Mesenchymal stem cell (in vitro differentiated cells and primary cell): Measurements from ENCODE around the gene CUX1.

ENCODE experiments used
- DNase-seq: peaks from one replicate; pipeline ENCODE4 v3.0.0-alpha.2; 2013
- H2AFZ ChIP-seq: one replicate; pipeline ENCODE4 v1.6.1; 2013; ENCODE audit warnings: low read depth, mild to moderate bottlenecking, control low read depth, inconsistent platforms, low read length, moderate library complexity
- H2AK5ac ChIP-seq: 2 replicates; pipeline ENCODE4 v1.6.1; 2013; ENCODE audit warnings: low read length, moderate library complexity, mild to moderate bottlenecking, inconsistent platforms; ENCODE audit not compliant: severe bottlenecking
- H2BK120ac ChIP-seq: one replicate; pipeline ENCODE4 v1.6.1; 2013; ENCODE audit warnings: low read depth, mild to moderate bottlenecking, inconsistent platforms, low read length, moderate library complexity
- H2BK12ac ChIP-seq, 2 experiments: one replicate each; pipeline ENCODE4 v1.6.1; 2013; ENCODE audit warnings: inconsistent platforms in 2 of 2, low read length in 2 of 2, mild to moderate bottlenecking in 2 of 2, moderate library complexity in 2 of 2, control low read depth in 1 of 2
- H2BK15ac ChIP-seq: one replicate; pipeline ENCODE4 v1.6.1; 2013; ENCODE audit warnings: mild to moderate bottlenecking, low read depth, inconsistent platforms; ENCODE audit not compliant: poor library complexity, severe bottlenecking
- H2BK5ac ChIP-seq: 2 replicates; pipeline ENCODE4 v1.6.1; 2013; ENCODE audit warnings: low read depth, mild to moderate bottlenecking, low read length, control low read depth, inconsistent platforms; ENCODE audit not compliant: poor library complexity, severe bottlenecking
- H3K14ac ChIP-seq, 2 experiments: one replicate each; pipeline ENCODE4 v1.6.1; 2013; ENCODE audit warnings: inconsistent platforms in 2 of 2, low read length in 2 of 2, control low read depth in 1 of 2, mild to moderate bottlenecking in 1 of 2, moderate library complexity in 1 of 2
- H3K18ac ChIP-seq, 2 experiments: one replicate each; pipeline ENCODE4 v1.6.1; 2013; ENCODE audit warnings: inconsistent platforms in 2 of 2, low read length in 2 of 2, control low read depth in 1 of 2, low read depth in 1 of 2, mild to moderate bottlenecking in 1 of 2
- H3K23ac ChIP-seq, 2 experiments: one replicate each; pipeline ENCODE4 v1.6.1; 2013; ENCODE audit warnings: inconsistent platforms in 2 of 2, low read length in 2 of 2, mild to moderate bottlenecking in 2 of 2, moderate library complexity in 2 of 2, control low read depth in 1 of 2
- H3K27ac ChIP-seq: 2 replicates; pipeline ENCODE4 v1.5.1; 2013; ENCODE audit warnings: mild to moderate bottlenecking, moderate library complexity, low read length, control low read depth, inconsistent platforms; ENCODE audit not compliant: poor library complexity, severe bottlenecking
- H3K27me3 ChIP-seq, 2 experiments: 2 replicates each; pipeline versions ENCODE4 v1.6.1 to v1.7.0; 2013; ENCODE audit warnings: low read length in 2 of 2, mild to moderate bottlenecking in 2 of 2, moderate library complexity in 2 of 2, control low read depth in 1 of 2, inconsistent platforms in 1 of 2; ENCODE audit not compliant: control insufficient read depth in 1 of 2, insufficient read depth in 1 of 2
- H3K36me3 ChIP-seq, 2 experiments: 2 replicates each; pipeline versions ENCODE4 v1.6.1 to v1.7.0; 2013; ENCODE audit warnings: low read length in 2 of 2, control low read depth in 1 of 2, inconsistent platforms in 1 of 2, low read depth in 1 of 2, mild to moderate bottlenecking in 1 of 2; ENCODE audit not compliant: insufficient read depth in 2 of 2, control insufficient read depth in 1 of 2
- H3K4ac ChIP-seq, 2 experiments: one replicate each; pipeline ENCODE4 v1.6.1; 2013; ENCODE audit warnings: inconsistent platforms in 2 of 2, low read length in 2 of 2, mild to moderate bottlenecking in 2 of 2, moderate library complexity in 2 of 2, control low read depth in 1 of 2, low read depth in 1 of 2
- H3K4me1 ChIP-seq: 2 replicates; pipeline ENCODE4 v1.6.1; 2013; ENCODE audit warnings: low read depth, low read length, control low read depth; ENCODE audit not compliant: control insufficient read depth, insufficient read depth
- H3K4me2 ChIP-seq: 2 replicates; pipeline ENCODE4 v1.6.1; 2013; ENCODE audit warnings: low read length, mild to moderate bottlenecking, inconsistent platforms; ENCODE audit not compliant: poor library complexity, severe bottlenecking
- H3K4me3 ChIP-seq, 2 experiments: 2 replicates each; pipeline versions ENCODE4 v1.5.1 to v1.7.0; 2013; ENCODE audit warnings: low read length in 2 of 2, mild to moderate bottlenecking in 2 of 2, control low read depth in 1 of 2, low read depth in 1 of 2; ENCODE audit not compliant: insufficient read depth in 1 of 2
- H3K79me1 ChIP-seq: replicated peaks from 2 replicates; pipeline ENCODE4 v1.6.1; 2013; ENCODE audit warnings: mild to moderate bottlenecking, control low read depth, low read length, inconsistent platforms; ENCODE audit not compliant: poor library complexity, severe bottlenecking
- H3K9ac ChIP-seq: 2 replicates; pipeline ENCODE4 v1.7.0; 2013; ENCODE audit warnings: mild to moderate bottlenecking, low read length, moderate library complexity
- H3K9me3 ChIP-seq: 2 replicates; pipeline ENCODE4 v1.7.0; 2013; ENCODE audit warnings: mild to moderate bottlenecking, low read length; ENCODE audit not compliant: control insufficient read depth
- H4K8ac ChIP-seq: one replicate; pipeline ENCODE4 v1.6.1; 2013; ENCODE audit warnings: inconsistent platforms, mild to moderate bottlenecking, low read length, moderate library complexity
- H4K91ac ChIP-seq: one replicate; pipeline ENCODE4 v1.6.1; 2013; ENCODE audit warnings: mild to moderate bottlenecking, low read length, inconsistent platforms
- WGBS: methylation state at CpG from one replicate; pipeline ENCODE4 v1.1.7; 2013; ENCODE audit warnings: mixed read lengths; 5-methylcytosine and 5-hydroxymethylcytosine counted together

Gene CUX1

GRCh38 chr7:102153599-102153946, 336.1 kb downstream of the CUX1 start:
- no peak overlapping the region for H3K27ac ChIP-seq
- peaks cover 11 to 18% of the 10 kb centered on the region in 2 experiments for H3K36me3 ChIP-seq
- H2BK120ac ChIP-seq = no peak overlapping the region
- no peak overlapping the region for H2AK5ac ChIP-seq
- no peak overlapping the region for H2BK5ac ChIP-seq
- H4K8ac ChIP-seq = no peak overlapping the region
- no peak overlapping the region for H3K9ac ChIP-seq
- H2BK15ac ChIP-seq = no peak overlapping the region
- H3K23ac ChIP-seq = no peak overlapping the region
- H3K18ac ChIP-seq = no peak overlapping the region
- H3K4me1 ChIP-seq = peaks cover 13% of the 10 kb centered on the region
- H3K14ac ChIP-seq = no peak overlapping the region
- H3K79me1 ChIP-seq = peaks cover 6% of the 10 kb centered on the region
- H4K91ac ChIP-seq = no peak overlapping the region
- H3K4me2 ChIP-seq = no peak overlapping the region
- 82% methylated on average over 7 of the region's 7 CpGs for WGBS
- no peaks in the 10 kb centered on the region for H3K27me3 ChIP-seq
- H2AFZ ChIP-seq = no peak overlapping the region
- H3K4ac ChIP-seq = no peak overlapping the region
- no peak overlapping the region for H3K4me3 ChIP-seq
- H3K9me3 ChIP-seq = no peaks in the 10 kb centered on the region
- no peak for DNase-seq
- H2BK12ac ChIP-seq = no peak overlapping the region

- no peak overlapping the region for H3K23ac ChIP-seq
- no peak overlapping the region for H3K27ac ChIP-seq
- H3K4me1 ChIP-seq = peaks cover 13% of the 10 kb centered on the region
- H3K18ac ChIP-seq = no peak overlapping the region
- no peak for DNase-seq
- no peak overlapping the region for H3K14ac ChIP-seq
- H3K36me3 ChIP-seq = peaks cover 17 to 18% of the 10 kb centered on the region in 2 experiments
- no peak overlapping the region for H4K91ac ChIP-seq
- H3K9ac ChIP-seq = no peak overlapping the region
- no peak overlapping the region for H2AK5ac ChIP-seq
- H4K8ac ChIP-seq = no peak overlapping the region
- no peak overlapping the region for H3K4me2 ChIP-seq
- no peak overlapping the region for H2BK15ac ChIP-seq
- H3K9me3 ChIP-seq = no peaks in the 10 kb centered on the region
- H3K79me1 ChIP-seq = peaks cover 5% of the 10 kb centered on the region
- WGBS = no CpG with 5 or more reads among the region's 3 CpGs
- no peak overlapping the region for H2BK12ac ChIP-seq
- H3K4me3 ChIP-seq = no peak overlapping the region
- H2AFZ ChIP-seq = no peak overlapping the region
- H3K4ac ChIP-seq = no peak overlapping the region
- H2BK5ac ChIP-seq = no peak overlapping the region
- no peak overlapping the region for H2BK120ac ChIP-seq
- no peaks in the 10 kb centered on the region for H3K27me3 ChIP-seq
Measured at GRCh38 chr7:102154425-102154824, 337.0 kb downstream of the CUX1 start.

- no peak overlapping the region for H4K8ac ChIP-seq
- no peak overlapping the region for H3K4me2 ChIP-seq
- H2BK15ac ChIP-seq = no peak overlapping the region
- no peak overlapping the region for H3K27ac ChIP-seq
- H3K27me3 ChIP-seq = no peaks in the 10 kb centered on the region
- H2AFZ ChIP-seq = no peak overlapping the region
- no peak overlapping the region for H2BK120ac ChIP-seq
- 80% methylated on average over 10 of the region's 10 CpGs for WGBS
- no peak overlapping the region for H3K9ac ChIP-seq
- H3K36me3 ChIP-seq = peaks cover 19 to 26% of the 10 kb centered on the region in 2 experiments
- H3K9me3 ChIP-seq = no peaks in the 10 kb centered on the region
- H3K79me1 ChIP-seq = peaks cover 1% of the 10 kb centered on the region
- no peak overlapping the region for H3K18ac ChIP-seq
- DNase-seq = peak; percentile 63
- no peak overlapping the region for H3K23ac ChIP-seq
- no peak overlapping the region for H3K4ac ChIP-seq
- peak overlapping the region; percentile 22 for H4K91ac ChIP-seq
- no peak overlapping the region for H3K14ac ChIP-seq
- H2BK5ac ChIP-seq = no peak overlapping the region
- H3K4me3 ChIP-seq = no peak overlapping the region
- H2AK5ac ChIP-seq = no peak overlapping the region
- H3K4me1 ChIP-seq = peaks cover 13% of the 10 kb centered on the region
- peak overlapping the region in 1 of 2 experiments; percentile 46 for H2BK12ac ChIP-seq
Measured at GRCh38 chr7:102155821-102156441, 338.5 kb downstream of the CUX1 start.

GRCh38 chr7:102156867-102157266, 339.4 kb downstream of the CUX1 start:
- no peaks in the 10 kb centered on the region for H3K27me3 ChIP-seq
- DNase-seq = no peak
- H4K91ac ChIP-seq = no peak overlapping the region
- H3K36me3 ChIP-seq = peaks cover 19 to 26% of the 10 kb centered on the region in 2 experiments
- no peak overlapping the region for H3K23ac ChIP-seq
- no peak overlapping the region for H3K9ac ChIP-seq
- H2AK5ac ChIP-seq = no peak overlapping the region
- no peak overlapping the region for H2BK15ac ChIP-seq
- H3K9me3 ChIP-seq = no peaks in the 10 kb centered on the region
- H3K79me1 ChIP-seq = peaks cover 1% of the 10 kb centered on the region
- H2BK12ac ChIP-seq = no peak overlapping the region
- H3K4me1 ChIP-seq = peaks cover 11% of the 10 kb centered on the region
- no peak overlapping the region for H3K18ac ChIP-seq
- H2AFZ ChIP-seq = no peak overlapping the region
- H2BK5ac ChIP-seq = no peak overlapping the region
- no peak overlapping the region for H3K4me2 ChIP-seq
- WGBS = 97% methylated on average over 9 of the region's 9 CpGs
- H3K4ac ChIP-seq = no peak overlapping the region
- no peak overlapping the region for H3K14ac ChIP-seq
- H4K8ac ChIP-seq = no peak overlapping the region
- H3K27ac ChIP-seq = no peak overlapping the region
- no peak overlapping the region for H3K4me3 ChIP-seq
- no peak overlapping the region for H2BK120ac ChIP-seq
